Subcutaneous abdominal adipose tissue (tissue), 5 donors: ENCODE data around the gene PACS1.

ENCODE experiments used
- H3K27ac ChIP-seq: one replicate; pipeline ENCODE4 v1.7.0; 2013; ENCODE audit warnings: low read depth, mild to moderate bottlenecking, inconsistent platforms, low read length, moderate library complexity
- H3K27me3 ChIP-seq, 5 donors: one replicate each; pipeline ENCODE4 v1.7.0; 2013; ENCODE audit warnings: low read length in 5 of 5, inconsistent platforms in 1 of 5; ENCODE audit not compliant: control insufficient read depth in 5 of 5, insufficient read depth in 4 of 5
- H3K36me3 ChIP-seq, 5 donors: one replicate each; pipeline ENCODE4 v1.7.0; 2013; ENCODE audit warnings: low read length in 5 of 5; ENCODE audit not compliant: control insufficient read depth in 5 of 5, insufficient read depth in 5 of 5
- H3K4me1 ChIP-seq, 5 donors: one replicate each; pipeline ENCODE4 v1.7.0; 2013; ENCODE audit warnings: low read length in 5 of 5, mild to moderate bottlenecking in 3 of 5, moderate library complexity in 1 of 5; ENCODE audit not compliant: control insufficient read depth in 5 of 5, insufficient read depth in 5 of 5
- H3K4me3 ChIP-seq, 5 donors: one replicate each; pipeline ENCODE4 v1.7.0; 2013; ENCODE audit warnings: low read length in 5 of 5, low read depth in 1 of 5
- H3K9ac ChIP-seq, 5 donors: one replicate each; pipeline ENCODE4 v1.7.0; 2013; ENCODE audit warnings: low read length in 5 of 5, mild to moderate bottlenecking in 4 of 5, moderate library complexity in 3 of 5
- H3K9me3 ChIP-seq, 5 donors: one replicate each; pipeline ENCODE4 v1.7.0; 2013; ENCODE audit warnings: low read length in 5 of 5; ENCODE audit not compliant: control insufficient read depth in 5 of 5
- donor health status: healthy.
- donor health status: healthy.
- donor health status: healthy.
- donor health status: healthy.
- donor health status: healthy.

The PACS1 gene

DNA sequence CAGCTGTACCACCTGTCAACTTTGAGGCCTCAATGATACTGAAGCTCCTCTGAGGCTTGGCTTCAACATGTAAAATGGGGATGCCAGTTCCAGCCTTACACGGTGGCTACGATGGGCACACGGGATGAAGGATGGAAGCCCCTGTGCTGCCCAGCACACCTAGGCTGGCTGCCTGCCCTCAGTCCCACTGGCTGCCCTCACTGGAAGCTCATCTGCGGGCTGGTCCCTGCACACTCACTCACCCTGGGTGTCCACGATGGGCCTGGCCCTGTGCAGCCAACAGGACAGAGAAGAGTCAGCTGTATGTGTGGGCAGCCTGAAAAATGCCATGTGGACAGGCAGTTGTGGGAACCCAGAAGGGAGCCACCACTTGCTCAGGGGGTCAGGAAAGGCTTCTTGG is 216.6 kb downstream of the PACS1 start:
- Histone ChIP-seq H3K9me3 (no peaks in the 10 kb centered on the region), H3K4me1 (peaks cover 3 to 49% (median 35%) of the 10 kb centered on the region in 5 donors), H3K27me3 (peaks cover 4 to 9% (median 6%) of the 10 kb centered on the region in 5 donors), H3K4me3 (no peak overlapping the region), H3K9ac (peak overlapping the region in 1 of 5 donors; percentile 35), H3K27ac (no peak overlapping the region), H3K36me3 (peaks cover 0 to 28% (median 11%) of the 10 kb centered on the region in 5 donors)

DNA sequence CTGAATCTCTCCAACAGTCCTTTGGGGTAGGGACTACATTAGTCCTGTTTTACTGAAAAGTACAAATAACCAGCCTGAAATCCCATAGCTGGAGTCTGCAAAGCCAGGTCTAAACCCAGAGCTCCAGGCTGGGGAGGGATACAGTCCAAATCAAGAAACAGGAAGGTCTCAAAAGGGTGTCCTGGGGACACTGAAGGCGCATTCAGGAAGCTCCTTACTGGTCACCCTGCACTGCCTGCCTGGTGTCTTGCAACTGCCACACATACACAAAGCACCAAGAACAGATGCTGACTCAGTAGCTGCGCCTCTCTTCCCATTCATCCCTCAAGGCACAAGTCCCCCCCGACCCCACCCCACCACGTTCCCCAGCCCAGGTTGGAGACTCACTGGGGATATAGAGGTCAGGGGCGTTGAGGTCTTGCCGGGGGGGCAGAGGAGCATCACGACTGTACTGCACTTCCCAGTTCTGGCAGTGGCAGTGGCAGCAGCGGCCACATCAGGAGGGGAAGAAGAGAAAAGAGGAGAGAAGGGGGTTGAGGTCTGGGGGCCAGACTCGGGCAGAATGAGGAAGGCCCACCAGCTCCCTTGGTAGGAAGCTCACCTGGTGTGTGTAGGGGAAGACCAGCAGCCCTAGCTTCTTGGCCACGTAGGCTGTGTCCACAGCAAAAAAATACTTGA is 217.3 kb downstream of the PACS1 start:
- H3K27me3 ChIP-seq: peaks cover 7 to 13% (median 8%) of the 10 kb centered on the region in 5 donors
- H3K4me3 ChIP-seq: peak overlapping the region in 3 of 5 donors; percentile 80 to 90 (median 86)
- H3K9me3 ChIP-seq: no peaks in the 10 kb centered on the region
- peak overlapping the region in 2 of 5 donors; percentile 93 to 94 for H3K9ac ChIP-seq
- no peak overlapping the region for H3K27ac ChIP-seq
- peaks cover 3 to 49% (median 35%) of the 10 kb centered on the region in 5 donors for H3K4me1 ChIP-seq
- peaks cover 0 to 28% (median 11%) of the 10 kb centered on the region in 5 donors for H3K36me3 ChIP-seq

DNA sequence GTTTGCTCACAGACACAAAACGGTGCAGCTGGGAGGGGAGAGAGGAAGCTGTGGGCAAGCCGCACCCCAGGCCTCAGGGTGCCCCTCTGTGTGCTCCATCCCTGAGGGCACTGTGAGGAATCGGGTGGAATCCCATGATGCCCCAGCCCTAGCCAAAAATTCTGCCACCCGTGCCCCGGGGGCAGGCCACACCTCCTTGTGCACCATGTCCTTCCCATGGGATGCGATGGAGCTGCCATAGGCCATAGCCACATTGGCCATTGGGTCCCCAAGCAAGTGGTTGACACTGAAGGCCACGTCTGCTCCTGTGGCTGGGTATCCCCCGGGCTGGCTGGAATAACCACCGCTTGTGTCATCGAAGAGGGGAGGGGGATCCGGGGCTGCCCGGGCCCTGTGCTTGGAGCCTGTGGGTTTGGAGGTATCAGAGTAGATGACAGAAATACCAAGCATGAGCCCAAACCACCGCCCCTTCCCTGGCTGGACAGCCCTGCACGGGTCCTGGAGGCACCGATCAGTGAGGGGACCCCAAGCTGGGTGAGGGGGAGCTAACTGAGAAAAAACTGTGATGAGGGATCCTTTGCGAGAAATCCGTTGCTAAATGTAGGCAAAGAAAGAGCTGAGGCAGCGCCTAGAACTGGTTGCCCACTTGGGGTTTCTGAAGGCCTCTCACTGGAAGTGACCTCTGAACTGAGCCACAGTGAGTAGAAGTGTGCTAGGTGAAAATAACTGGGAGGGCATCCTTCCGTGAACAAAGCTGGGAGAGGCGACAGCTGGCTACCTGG is 218.0 kb downstream of the PACS1 start:
- H3K36me3 ChIP-seq: peaks cover 0 to 28% (median 11%) of the 10 kb centered on the region in 5 donors
- peak overlapping the region; percentile 73 to 94 (median 87) for H3K9ac ChIP-seq
- peak overlapping the region; percentile 90 for H3K27ac ChIP-seq
- H3K4me1 ChIP-seq: peaks cover 3 to 43% (median 31%) of the 10 kb centered on the region in 5 donors
- H3K9me3 ChIP-seq: no peaks in the 10 kb centered on the region
- peak overlapping the region; percentile 80 to 96 (median 89) for H3K4me3 ChIP-seq
- H3K27me3 ChIP-seq: peaks cover 14 to 20% (median 16%) of the 10 kb centered on the region in 5 donors

DNA sequence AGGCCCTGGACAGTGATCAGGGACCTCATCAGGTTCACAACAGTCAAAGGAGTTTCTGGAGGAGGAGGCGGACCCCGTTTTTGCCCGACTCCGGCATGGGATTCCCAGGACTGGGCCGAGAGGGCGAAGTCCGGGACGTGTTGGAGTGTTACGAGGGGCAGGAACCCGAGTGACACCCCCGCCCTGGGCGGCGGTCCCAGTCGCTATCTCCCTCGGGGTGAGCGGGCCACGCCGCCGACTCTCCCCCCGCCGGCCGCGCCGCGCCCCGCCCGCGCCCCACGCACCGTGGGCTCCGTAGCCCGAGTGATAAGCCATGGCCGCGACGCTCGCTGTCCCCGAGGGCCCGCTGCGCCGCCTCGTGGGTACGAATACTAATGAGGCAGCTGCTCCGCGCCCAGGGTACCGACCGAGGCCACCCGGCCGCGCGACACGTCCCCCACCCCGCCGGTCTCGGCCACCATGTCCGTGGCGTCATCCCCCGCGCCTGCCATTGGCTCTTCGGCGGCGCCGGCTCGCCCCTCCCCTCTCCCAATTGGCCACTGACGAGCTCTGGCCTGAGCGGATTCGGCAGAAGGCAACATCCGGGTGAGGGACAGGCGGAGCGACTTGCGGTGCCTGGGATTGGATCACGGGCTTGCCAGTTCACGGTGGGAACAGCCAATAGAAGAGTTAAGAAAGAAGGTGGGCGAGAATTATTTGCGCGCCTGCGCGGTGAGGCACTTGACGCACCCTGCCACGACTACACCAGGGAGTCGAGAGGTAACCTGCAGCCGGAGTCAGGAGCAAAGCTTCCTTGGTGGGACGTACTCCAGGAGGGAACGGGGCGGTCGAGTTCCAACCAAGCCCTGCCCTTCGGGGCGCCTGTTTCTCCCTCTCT is 218.8 kb downstream of the PACS1 start, which contains the start of gene YIF1A:
YIF1A (minus strand) TSS at position 473 of the 877 bp plus-strand sequence; CDS start at position 315, 158 bp downstream.
- peak within 1 kb of the TSS; percentile 73 to 94 (median 87) for H3K9ac ChIP-seq
- peaks cover 0 to 25% (median 11%) of the 10 kb centered on the region in 5 donors for H3K36me3 ChIP-seq
- peak within 1 kb of the TSS; percentile 90 for H3K27ac ChIP-seq
- no peaks in the 10 kb centered on the region for H3K9me3 ChIP-seq
- H3K4me1 ChIP-seq: peaks cover 3 to 43% (median 31%) of the 10 kb centered on the region in 5 donors
- peak within 1 kb of the TSS; percentile 80 to 96 (median 89) for H3K4me3 ChIP-seq
- H3K27me3 ChIP-seq: peaks cover 22 to 28% (median 24%) of the 10 kb centered on the region in 5 donors

DNA sequence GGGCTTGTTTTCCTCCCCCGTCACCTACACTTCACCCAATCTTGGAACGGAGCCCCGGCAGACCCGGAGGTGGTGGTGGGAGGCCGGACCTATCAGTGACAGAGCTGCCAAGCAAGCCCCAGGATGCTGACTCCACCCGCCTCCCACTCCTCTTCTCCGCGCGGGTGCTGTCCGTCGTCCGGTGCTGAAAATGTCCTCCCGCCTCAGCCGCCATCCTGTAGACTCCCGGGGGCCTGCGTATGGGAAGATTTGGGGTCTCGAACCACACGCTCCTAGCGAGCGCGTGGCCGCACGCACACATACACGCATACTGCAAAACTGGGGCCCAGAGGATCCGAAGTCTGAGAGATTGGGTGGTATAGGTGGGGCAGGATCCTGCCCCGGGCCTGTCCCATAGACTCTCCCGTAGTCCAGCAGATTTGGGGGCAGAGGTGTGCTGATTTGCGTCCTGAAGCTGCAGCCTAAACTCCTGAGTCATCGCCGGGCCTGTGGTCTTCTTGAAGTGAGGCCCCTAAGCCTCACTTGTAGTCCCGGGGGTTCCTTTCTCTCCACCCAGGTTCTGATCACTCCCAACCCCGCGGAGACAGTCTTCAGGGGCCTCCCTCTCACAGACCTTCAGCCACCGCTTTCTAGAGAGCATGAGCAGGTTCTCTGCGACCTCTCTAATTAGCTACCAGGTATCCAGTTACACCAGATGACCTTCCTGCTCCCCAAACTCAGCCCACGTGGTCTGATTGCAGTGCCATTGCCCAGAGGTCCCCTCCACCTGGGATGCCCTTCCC is 219.7 kb downstream of the PACS1 start:
- peak overlapping the region; percentile 74 for H3K27ac ChIP-seq
- no peaks in the 10 kb centered on the region for H3K9me3 ChIP-seq
- peak overlapping the region in 4 of 5 donors; percentile 36 to 94 (median 58) for H3K9ac ChIP-seq
- peak overlapping the region; percentile 80 to 90 (median 89) for H3K4me3 ChIP-seq
- H3K36me3 ChIP-seq: peaks cover 0 to 19% (median 4%) of the 10 kb centered on the region in 5 donors
- H3K4me1 ChIP-seq: peaks cover 3 to 43% (median 31%) of the 10 kb centered on the region in 5 donors
- H3K27me3 ChIP-seq: peaks cover 27 to 35% (median 32%) of the 10 kb centered on the region in 5 donors

DNA sequence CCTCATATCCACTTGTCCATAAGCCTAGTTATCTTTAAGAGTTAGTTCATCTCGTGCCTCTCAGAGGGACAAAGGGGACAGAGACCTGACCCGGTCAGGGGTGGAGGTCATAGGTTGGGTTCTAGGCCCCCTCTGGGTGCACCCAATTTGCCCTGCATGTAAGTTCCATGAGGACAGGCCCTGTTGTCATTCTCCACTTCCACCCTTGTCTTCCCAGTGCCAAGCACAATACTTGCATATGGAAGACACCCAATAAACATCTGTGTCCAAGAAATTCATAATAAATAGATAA is 220.2 kb downstream of the PACS1 start:
- H3K27ac ChIP-seq: no peak overlapping the region
- no peaks in the 10 kb centered on the region for H3K9me3 ChIP-seq
- peaks cover 27 to 37% (median 34%) of the 10 kb centered on the region in 5 donors for H3K27me3 ChIP-seq
- peaks cover 0 to 14% (median 0%) of the 10 kb centered on the region in 5 donors for H3K36me3 ChIP-seq
- no peak overlapping the region for H3K9ac ChIP-seq
- H3K4me3 ChIP-seq: no peak overlapping the region
- H3K4me1 ChIP-seq: peaks cover 3 to 43% (median 31%) of the 10 kb centered on the region in 5 donors

DNA sequence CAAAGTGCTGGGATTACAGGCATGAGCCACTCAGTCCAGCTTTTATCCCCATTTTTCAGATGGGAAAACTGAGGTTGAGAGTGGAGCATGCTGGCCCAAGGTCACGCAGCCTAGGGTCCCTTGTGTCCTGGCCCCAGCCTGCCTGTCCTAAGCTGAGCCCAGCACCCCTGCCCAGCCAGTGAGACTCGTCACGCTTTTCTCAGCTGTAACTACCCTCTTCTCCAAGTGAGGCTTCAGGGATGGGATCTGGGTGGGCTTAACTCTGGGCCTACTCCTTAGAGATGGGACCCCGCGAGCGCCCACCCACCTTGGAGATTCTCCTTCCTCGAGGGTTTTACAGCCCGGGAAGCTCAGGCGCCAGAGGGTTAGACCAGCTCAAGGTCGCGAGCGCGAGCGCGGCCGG is 221.2 kb downstream of the PACS1 start:
- no peaks in the 10 kb centered on the region for H3K9me3 ChIP-seq
- H3K4me3 ChIP-seq: no peak overlapping the region
- H3K4me1 ChIP-seq: peaks cover 3 to 39% (median 31%) of the 10 kb centered on the region in 5 donors
- H3K27ac ChIP-seq: no peak overlapping the region
- H3K36me3 ChIP-seq: peaks cover 0 to 7% (median 0%) of the 10 kb centered on the region in 5 donors
- H3K27me3 ChIP-seq: peaks cover 27 to 44% (median 37%) of the 10 kb centered on the region in 5 donors
- H3K9ac ChIP-seq: no peak overlapping the region

DNA sequence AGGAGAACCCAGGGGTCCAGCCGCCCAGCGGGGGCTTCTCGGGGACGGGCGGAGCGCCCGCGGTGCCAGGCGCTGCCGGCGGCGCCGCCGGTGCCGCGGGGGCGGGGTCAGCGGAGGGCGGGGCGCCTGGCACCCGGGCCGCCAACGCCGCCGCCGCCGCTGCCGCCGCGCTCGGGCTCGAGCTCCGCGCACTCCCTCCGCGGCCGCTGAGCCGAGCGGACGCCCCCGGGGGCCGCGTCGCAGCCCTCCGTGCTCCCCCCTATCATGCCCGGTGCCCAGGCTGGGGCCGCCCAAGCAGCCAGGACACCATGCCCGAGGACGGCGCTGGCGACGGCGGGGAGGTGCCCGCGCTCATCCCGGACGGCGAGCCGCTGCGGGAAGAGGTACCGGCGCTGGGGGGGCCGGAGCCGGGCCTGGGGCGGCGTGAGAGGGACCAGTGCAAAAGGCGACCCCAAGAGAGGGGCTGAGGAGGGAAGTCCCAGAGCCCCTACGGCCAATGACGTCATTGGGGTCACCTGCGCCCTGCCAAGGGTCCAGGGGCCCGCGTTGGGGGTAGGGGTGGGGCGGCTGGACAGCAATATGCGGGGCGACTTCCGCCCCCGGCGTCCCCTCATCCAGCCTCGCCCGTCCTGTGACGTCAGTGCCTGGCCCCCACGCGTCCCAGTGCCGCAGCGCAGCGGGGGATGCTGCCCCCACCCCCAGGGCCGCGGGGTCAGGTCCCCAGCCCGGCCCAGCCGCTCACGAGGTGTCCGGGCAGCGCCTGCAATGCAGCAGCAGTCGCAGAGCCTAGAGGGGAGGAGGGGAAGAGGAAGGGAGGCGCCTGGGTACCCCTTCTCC is 221.9 kb downstream of the PACS1 start, which contains the start of gene TMEM151A:
TMEM151A (plus strand) TSS at position 189 of the 837 bp plus-strand sequence; CDS start at position 309, 120 bp downstream.
- Histone ChIP-seq H3K9ac (no peak within 1 kb of the TSS), H3K27ac (no peak within 1 kb of the TSS), H3K27me3 (peaks cover 27 to 46% (median 37%) of the 10 kb centered on the region in 5 donors)

More for the DNA sequence above, 221.9 kb downstream of the PACS1 start, which contains the start of gene TMEM151A:
- no peaks in the 10 kb centered on the region for H3K9me3 ChIP-seq
- H3K36me3 ChIP-seq: peaks cover 0 to 3% (median 0%) of the 10 kb centered on the region in 5 donors
- peaks cover 3 to 38% (median 31%) of the 10 kb centered on the region in 5 donors for H3K4me1 ChIP-seq
- peak within 1 kb of the TSS in 2 of 5 donors; percentile 18 to 48 for H3K4me3 ChIP-seq
